ENCODE data around the gene CORO1A.
A peak's percentile ranks its signal among the peaks of the same experiment; 100 is the strongest.
"Not testable (repeated sequence)": the region's sequence is repeated elsewhere in the genome, so short reads cannot be mapped to it uniquely, and the experiment has no call there.

Gene CORO1A

GRCh38 chr16:30183233-30184095, at the start of gene CORO1A:
Gene CORO1A (plus strand): TSS chr16:30183602. CDS start chr16:30185210, 1,608 bp downstream.
- DNase-seq (ENCODE audit: low read depth in 3 of 3), result peak; percentile 64 to 78 (median 68)

- no peak for DNase-seq (ENCODE audit: low read depth in 3 of 3)
Observed at GRCh38 chr16:30136971-30137605, 46.3 kb upstream of the CORO1A start.

GRCh38 chr16:30137897-30138296, 45.5 kb upstream of the CORO1A start:
- no peak for DNase-seq (ENCODE audit: low read depth in 3 of 3)

- no peak for DNase-seq (ENCODE audit: low read depth in 3 of 3)
Observed at GRCh38 chr16:30139583-30140481, 43.6 kb upstream of the CORO1A start.

GRCh38 chr16:30141750-30142149, 41.7 kb upstream of the CORO1A start:
- no peak for DNase-seq (ENCODE audit: low read depth in 3 of 3)

- no peak for DNase-seq (ENCODE audit: low read depth in 3 of 3)
Observed at GRCh38 chr16:30142672-30143346, 40.6 kb upstream of the CORO1A start.

GRCh38 chr16:30143347-30143702, 40.1 kb upstream of the CORO1A start:
- no peak for DNase-seq (ENCODE audit: low read depth in 3 of 3)

- no peak for DNase-seq (ENCODE audit: low read depth in 3 of 3)
Observed at GRCh38 chr16:30144017-30144416, 39.4 kb upstream of the CORO1A start.

- no peak for DNase-seq (ENCODE audit: low read depth in 3 of 3)
Observed at GRCh38 chr16:30144917-30145316, 38.5 kb upstream of the CORO1A start.

- no peak for DNase-seq (ENCODE audit: low read depth in 3 of 3)
Observed at GRCh38 chr16:30145657-30146056, 37.7 kb upstream of the CORO1A start.

- DNase-seq (ENCODE audit: low read depth in 3 of 3), result no peak
Observed at GRCh38 chr16:30147843-30148510, 35.4 kb upstream of the CORO1A start.

- DNase-seq (ENCODE audit: low read depth in 3 of 3), result no peak
Observed at GRCh38 chr16:30149250-30149930, 34.0 kb upstream of the CORO1A start.

GRCh38 chr16:30151091-30151490, 32.3 kb upstream of the CORO1A start:
- no peak for DNase-seq (ENCODE audit: low read depth in 3 of 3)

GRCh38 chr16:30152517-30152916, 30.9 kb upstream of the CORO1A start:
- no peak for DNase-seq (ENCODE audit: low read depth in 3 of 3)

GRCh38 chr16:30155188-30155587, 28.2 kb upstream of the CORO1A start:
- no peak for DNase-seq (ENCODE audit: low read depth in 3 of 3)

GRCh38 chr16:30157214-30157613, 26.2 kb upstream of the CORO1A start:
- no peak for DNase-seq (ENCODE audit: low read depth in 3 of 3)

- DNase-seq (ENCODE audit: low read depth in 3 of 3), result no peak
Observed at GRCh38 chr16:30163538-30163937, 19.9 kb upstream of the CORO1A start.

- no peak for DNase-seq (ENCODE audit: low read depth in 3 of 3)
Observed at GRCh38 chr16:30166202-30166902, 17.1 kb upstream of the CORO1A start.

GRCh38 chr16:30168746-30169145, 14.7 kb upstream of the CORO1A start:
- DNase-seq (ENCODE audit: low read depth in 3 of 3), result not testable (repeated sequence)

- DNase-seq (ENCODE audit: low read depth in 3 of 3), result not testable (repeated sequence)
Observed at GRCh38 chr16:30169416-30169815, 14.0 kb upstream of the CORO1A start.

All from stimulated activated CD4-positive, alpha-beta T cell treated with anti-CD3 and anti-CD28 coated beads, TNF-alpha, amount 100 ng/mL, for 4 hours (primary cell).